ENCODE data around the gene IL4R. TPM values are rescaled to one million over a fixed set of nuclear protein-coding genes. Genes with fewer than 3 reads are reported as not detected.
A peak's percentile ranks its signal among the peaks of the same experiment; 100 is the strongest.

IL4R gene
- total and polyA plus RNA-seq, 2 of the 13 experiments (the other 11 are each of a cell fraction or from before 2014, with no cell fraction given) = 15.9 to 49.6 TPM

DNA sequence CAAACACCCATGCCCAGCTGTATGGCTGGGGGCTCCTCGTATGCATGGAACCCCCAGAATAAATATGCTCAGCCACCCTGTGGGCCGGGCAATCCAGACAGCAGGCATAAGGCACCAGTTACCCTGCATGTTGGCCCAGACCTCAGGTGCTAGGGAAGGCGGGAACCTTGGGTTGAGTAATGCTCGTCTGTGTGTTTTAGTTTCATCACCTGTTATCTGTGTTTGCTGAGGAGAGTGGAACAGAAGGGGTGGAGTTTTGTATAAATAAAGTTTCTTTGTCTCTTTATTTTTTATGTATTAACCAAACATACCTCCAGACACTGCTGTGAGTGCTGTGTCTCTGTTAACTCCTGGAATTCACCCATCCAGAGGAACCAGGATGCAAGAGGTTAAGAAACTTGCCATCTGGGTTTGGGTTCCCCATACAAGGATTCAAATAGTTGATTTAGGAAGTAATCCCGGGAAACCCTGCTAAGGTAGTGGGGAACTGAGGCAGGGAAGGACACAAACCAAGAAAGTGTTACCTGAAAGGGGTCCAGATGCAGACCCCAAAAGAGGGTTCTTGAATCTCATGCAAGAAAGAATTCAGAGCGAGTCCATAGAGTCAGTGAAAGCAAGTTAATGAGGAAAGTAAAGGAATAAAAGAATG, 50.8 kb downstream of the IL4R start (continued):
- TF ChIP-seq FOXM1 (CRISPR knock-in tag; IDR thresholded peaks at IDR 0.05) (no peak), ZNF460 (CRISPR knock-in tag; IDR thresholded peaks at IDR 0.05; ENCODE audit: borderline replicate concordance) (no peak), SPEN (CRISPR knock-in tag; IDR thresholded peaks at IDR 0.05; ENCODE audit: low read depth) (no peak), NONO (IDR thresholded peaks at IDR 0.05) (no peak), NONO (CRISPR knock-in tag; conservative IDR thresholded peaks at IDR 0.05) (peak; percentile 86), ZNF557 (CRISPR knock-in tag; IDR thresholded peaks at IDR 0.05) (no peak), ZBTB42 (CRISPR knock-in tag; IDR thresholded peaks at IDR 0.05) (no peak), ZNF614 (CRISPR knock-in tag; IDR thresholded peaks at IDR 0.05; ENCODE audit: borderline replicate concordance) (peak; percentile 77; the same call in 1 of the 2 replicates), RXRA (CRISPR knock-in tag; IDR thresholded peaks at IDR 0.05) (peak; percentile 76; the same call in 1 of the 2 replicates), GLI4 (CRISPR knock-in tag; IDR thresholded peaks at IDR 0.05; ENCODE audit: borderline replicate concordance) (no peak), SRSF4 (IDR thresholded peaks at IDR 0.05; ENCODE audit: low read depth, low read length, poor library complexity, severe bottlenecking) (no peak), ZNF777 (CRISPR knock-in tag; IDR thresholded peaks at IDR 0.05) (no peak), HNRNPLL (IDR thresholded peaks at IDR 0.05; ENCODE audit: low read depth, low read length, poor library complexity, severe bottlenecking) (no peak), SYNCRIP (IDR thresholded peaks at IDR 0.05; ENCODE audit: insufficient read depth, low read depth, low read length) (no peak), ZNF839 (CRISPR knock-in tag; IDR thresholded peaks at IDR 0.05; ENCODE audit: borderline replicate concordance) (no peak), BCL6 (CRISPR knock-in tag; IDR thresholded peaks at IDR 0.05) (peak; percentile 95)
- TF ChIP-seq, protein P1, sequence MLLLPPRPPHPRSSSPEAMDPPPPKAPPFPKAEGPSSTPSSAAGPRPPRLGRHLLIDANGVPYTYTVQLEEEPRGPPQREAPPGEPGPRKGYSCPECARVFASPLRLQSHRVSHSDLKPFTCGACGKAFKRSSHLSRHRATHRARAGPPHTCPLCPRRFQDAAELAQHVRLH (CRISPR knock-in tag; IDR thresholded peaks at IDR 0.05; ENCODE audit: borderline replicate concordance, low read depth) = peak; percentile 59; the same call in 1 of the 2 replicates
- TF ChIP-seq, protein P2, sequence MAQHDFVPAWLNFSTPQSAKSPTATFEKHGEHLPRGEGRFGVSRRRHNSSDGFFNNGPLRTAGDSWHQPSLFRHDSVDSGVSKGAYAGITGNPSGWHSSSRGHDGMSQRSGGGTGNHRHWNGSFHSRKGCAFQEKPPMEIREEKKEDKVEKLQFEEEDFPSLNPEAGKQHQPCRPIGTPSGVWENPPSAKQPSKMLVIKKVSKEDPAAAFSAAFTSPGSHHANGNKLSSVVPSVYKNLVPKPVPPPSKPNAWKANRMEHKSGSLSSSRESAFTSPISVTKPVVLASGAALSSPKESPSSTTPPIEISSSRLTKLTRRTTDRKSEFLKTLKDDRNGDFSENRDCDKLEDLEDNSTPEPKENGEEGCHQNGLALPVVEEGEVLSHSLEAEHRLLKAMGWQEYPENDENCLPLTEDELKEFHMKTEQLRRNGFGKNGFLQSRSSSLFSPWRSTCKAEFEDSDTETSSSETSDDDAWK (CRISPR knock-in tag; IDR thresholded peaks at IDR 0.05) = no peak
- TF ChIP-seq, protein P3, sequence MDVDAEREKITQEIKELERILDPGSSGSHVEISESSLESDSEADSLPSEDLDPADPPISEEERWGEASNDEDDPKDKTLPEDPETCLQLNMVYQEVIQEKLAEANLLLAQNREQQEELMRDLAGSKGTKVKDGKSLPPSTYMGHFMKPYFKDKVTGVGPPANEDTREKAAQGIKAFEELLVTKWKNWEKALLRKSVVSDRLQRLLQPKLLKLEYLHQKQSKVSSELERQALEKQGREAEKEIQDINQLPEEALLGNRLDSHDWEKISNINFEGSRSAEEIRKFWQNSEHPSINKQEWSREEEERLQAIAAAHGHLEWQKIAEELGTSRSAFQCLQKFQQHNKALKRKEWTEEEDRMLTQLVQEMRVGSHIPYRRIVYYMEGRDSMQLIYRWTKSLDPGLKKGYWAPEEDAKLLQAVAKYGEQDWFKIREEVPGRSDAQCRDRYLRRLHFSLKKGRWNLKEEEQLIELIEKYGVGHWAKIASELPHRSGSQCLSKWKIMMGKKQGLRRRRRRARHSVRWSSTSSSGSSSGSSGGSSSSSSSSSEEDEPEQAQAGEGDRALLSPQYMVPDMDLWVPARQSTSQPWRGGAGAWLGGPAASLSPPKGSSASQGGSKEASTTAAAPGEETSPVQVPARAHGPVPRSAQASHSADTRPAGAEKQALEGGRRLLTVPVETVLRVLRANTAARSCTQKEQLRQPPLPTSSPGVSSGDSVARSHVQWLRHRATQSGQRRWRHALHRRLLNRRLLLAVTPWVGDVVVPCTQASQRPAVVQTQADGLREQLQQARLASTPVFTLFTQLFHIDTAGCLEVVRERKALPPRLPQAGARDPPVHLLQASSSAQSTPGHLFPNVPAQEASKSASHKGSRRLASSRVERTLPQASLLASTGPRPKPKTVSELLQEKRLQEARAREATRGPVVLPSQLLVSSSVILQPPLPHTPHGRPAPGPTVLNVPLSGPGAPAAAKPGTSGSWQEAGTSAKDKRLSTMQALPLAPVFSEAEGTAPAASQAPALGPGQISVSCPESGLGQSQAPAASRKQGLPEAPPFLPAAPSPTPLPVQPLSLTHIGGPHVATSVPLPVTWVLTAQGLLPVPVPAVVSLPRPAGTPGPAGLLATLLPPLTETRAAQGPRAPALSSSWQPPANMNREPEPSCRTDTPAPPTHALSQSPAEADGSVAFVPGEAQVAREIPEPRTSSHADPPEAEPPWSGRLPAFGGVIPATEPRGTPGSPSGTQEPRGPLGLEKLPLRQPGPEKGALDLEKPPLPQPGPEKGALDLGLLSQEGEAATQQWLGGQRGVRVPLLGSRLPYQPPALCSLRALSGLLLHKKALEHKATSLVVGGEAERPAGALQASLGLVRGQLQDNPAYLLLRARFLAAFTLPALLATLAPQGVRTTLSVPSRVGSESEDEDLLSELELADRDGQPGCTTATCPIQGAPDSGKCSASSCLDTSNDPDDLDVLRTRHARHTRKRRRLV (CRISPR knock-in tag; IDR thresholded peaks at IDR 0.05) = no peak

Measured in HepG2 (cell line).